ENCODE results near the gene ETS2. TPM values are rescaled to one million over a fixed set of nuclear protein-coding genes. Genes with fewer than 3 reads are reported as not detected.
"Not testable (repeated sequence)": the region's sequence is repeated elsewhere in the genome, so short reads cannot be mapped to it uniquely, and the experiment has no call there.

ETS2 gene
- total and polyA plus RNA-seq, 7 donors = 37.0 to 494 (median 94.5) TPM

DNA sequence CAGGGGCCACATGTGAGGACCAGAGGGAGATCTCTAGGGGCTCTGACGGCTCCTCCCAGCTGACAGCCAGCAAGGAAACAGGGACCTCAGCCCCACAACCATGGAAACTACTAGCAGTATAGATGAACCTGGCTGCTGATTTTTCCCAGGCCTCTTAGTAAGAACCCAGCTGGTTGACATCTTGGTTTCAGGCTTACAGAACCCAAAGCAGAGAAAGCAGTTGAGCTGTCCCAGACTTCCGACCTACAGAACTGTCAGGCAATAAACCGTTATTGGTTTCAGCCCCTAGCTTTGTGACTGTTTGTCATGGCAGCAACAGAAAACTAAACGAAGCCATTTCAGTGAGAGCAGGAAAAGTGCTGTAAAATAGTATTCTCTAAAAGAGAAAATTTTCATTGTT is 36.4 kb downstream of the ETS2 start:
- intact Hi-C loops (cut with DNase I) = no loop called here
- Histone ChIP-seq H3K36me3 (ENCODE audit: insufficient read depth in 1 of 2, low read depth in 1 of 2) (no peaks in the 10 kb centered on the region), H3K4me1 (peaks cover 16% of the 10 kb centered on the region), H3K4me3 (no peak overlapping the region), H3K9me3 (no peaks in the 10 kb centered on the region), H3K27me3 (ENCODE audit: insufficient read depth in 3 of 3, low read length in 2 of 3) (no peaks in the 10 kb centered on the region), H3K27ac (no peak overlapping the region)
- WGBS, 3 donors = 66 to 76% (median 75%) methylated on average over 4 of the region's 4 CpGs
- TF ChIP-seq, protein P1, sequence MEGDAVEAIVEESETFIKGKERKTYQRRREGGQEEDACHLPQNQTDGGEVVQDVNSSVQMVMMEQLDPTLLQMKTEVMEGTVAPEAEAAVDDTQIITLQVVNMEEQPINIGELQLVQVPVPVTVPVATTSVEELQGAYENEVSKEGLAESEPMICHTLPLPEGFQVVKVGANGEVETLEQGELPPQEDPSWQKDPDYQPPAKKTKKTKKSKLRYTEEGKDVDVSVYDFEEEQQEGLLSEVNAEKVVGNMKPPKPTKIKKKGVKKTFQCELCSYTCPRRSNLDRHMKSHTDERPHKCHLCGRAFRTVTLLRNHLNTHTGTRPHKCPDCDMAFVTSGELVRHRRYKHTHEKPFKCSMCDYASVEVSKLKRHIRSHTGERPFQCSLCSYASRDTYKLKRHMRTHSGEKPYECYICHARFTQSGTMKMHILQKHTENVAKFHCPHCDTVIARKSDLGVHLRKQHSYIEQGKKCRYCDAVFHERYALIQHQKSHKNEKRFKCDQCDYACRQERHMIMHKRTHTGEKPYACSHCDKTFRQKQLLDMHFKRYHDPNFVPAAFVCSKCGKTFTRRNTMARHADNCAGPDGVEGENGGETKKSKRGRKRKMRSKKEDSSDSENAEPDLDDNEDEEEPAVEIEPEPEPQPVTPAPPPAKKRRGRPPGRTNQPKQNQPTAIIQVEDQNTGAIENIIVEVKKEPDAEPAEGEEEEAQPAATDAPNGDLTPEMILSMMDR (IDR thresholded peaks at IDR 0.05) = no peak
- DNase-seq = no peak
- ATAC-seq = no peak

GRCh38 chr21:38843379-38843778 is 37.6 kb downstream of the ETS2 start:
- Histone ChIP-seq H3K36me3 (ENCODE audit: insufficient read depth in 1 of 2, low read depth in 1 of 2) (no peaks in the 10 kb centered on the region), H3K4me1 (peaks cover 24% of the 10 kb centered on the region), H3K9me3 (no peaks in the 10 kb centered on the region), H3K27ac (no peak overlapping the region), H3K4me3 (no peak overlapping the region), H3K27me3 (ENCODE audit: insufficient read depth in 3 of 3, low read length in 2 of 3) (no peaks in the 10 kb centered on the region)
- 88 to 96% (median 93%) methylated on average over 5 of the region's 5 CpGs for WGBS, 3 donors
- TF ChIP-seq, protein P1 (IDR thresholded peaks at IDR 0.05) = no peak
- DNase-seq (no peak), ATAC-seq (no peak)
- intact Hi-C loops (cut with DNase I) = no loop called here

GRCh38 chr21:38843806-38844503 is 38.2 kb downstream of the ETS2 start:
- 82 to 89% (median 89%) methylated on average over 4 of the region's 4 CpGs for WGBS, 3 donors
- TF ChIP-seq, protein P1 (IDR thresholded peaks at IDR 0.05) = no peak
- peaks cover 24% of the 10 kb centered on the region for H3K4me1 ChIP-seq
- intact Hi-C loops (cut with DNase I) = no loop called here
- H3K4me3 ChIP-seq = no peak overlapping the region
- ATAC-seq (no peak), DNase-seq (no peak)
- H3K9me3 ChIP-seq = no peaks in the 10 kb centered on the region
- no peak overlapping the region for H3K27ac ChIP-seq
- no peaks in the 10 kb centered on the region for H3K27me3 ChIP-seq (ENCODE audit: insufficient read depth in 3 of 3, low read length in 2 of 3)
- no peaks in the 10 kb centered on the region for H3K36me3 ChIP-seq (ENCODE audit: insufficient read depth in 1 of 2, low read depth in 1 of 2)

DNA sequence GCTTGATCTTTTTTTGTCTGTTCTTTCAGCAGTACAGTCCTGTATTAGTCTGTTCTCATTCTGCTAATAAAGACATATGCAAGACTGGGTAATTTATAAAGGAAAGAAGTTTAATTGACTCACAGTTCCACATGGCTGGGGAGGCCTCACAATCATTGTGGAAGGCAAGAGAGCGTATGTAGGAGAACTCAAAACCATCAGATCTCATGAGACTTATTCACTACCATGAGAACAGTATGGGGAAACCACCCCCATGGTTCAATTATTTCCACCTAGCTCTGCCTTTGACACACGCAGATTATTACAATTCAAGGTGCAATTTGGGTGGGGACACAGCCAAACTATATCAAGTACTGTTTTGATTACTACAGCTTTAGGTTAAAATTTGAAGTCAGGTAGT is 39.6 kb downstream of the ETS2 start:
- H3K27me3 ChIP-seq (ENCODE audit: insufficient read depth in 3 of 3, low read length in 2 of 3); intact Hi-C loops (cut with DNase I); DNase-seq; H3K36me3 ChIP-seq (ENCODE audit: insufficient read depth in 1 of 2, low read depth in 1 of 2); H3K9me3 ChIP-seq; H3K27ac ChIP-seq; H3K4me3 ChIP-seq; ATAC-seq: not testable (repeated sequence)
- 97 to 100% (median 97%) methylated on average over 2 of the region's 2 CpGs for WGBS, 3 donors
- H3K4me1 ChIP-seq = peaks cover 15% of the 10 kb centered on the region

DNA sequence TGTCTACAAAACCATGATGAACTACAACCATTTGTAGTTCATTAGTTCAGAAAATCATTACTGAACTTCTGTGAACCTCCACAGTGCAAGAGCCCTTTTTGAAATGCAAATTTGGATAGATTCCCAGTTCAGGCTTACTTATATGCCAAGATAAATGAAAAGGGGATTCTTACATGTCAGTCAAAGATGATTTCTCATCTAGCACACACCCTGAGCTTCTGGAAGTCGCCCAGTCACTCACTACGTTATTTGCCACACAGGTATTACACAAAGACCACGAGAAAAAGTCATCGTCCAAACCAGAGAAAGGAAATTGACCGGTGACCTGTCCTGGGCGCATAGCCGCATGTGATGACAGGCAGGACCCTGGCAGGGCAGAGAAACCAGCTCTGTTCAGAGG is 41.8 kb downstream of the ETS2 start:
- TF ChIP-seq, protein P1 (IDR thresholded peaks at IDR 0.05) = no peak
- H3K9me3 ChIP-seq = no peaks in the 10 kb centered on the region
- no peaks in the 10 kb centered on the region for H3K36me3 ChIP-seq (ENCODE audit: insufficient read depth in 1 of 2, low read depth in 1 of 2)
- DNase-seq (no peak), ATAC-seq (no peak)
- peak overlapping the region; percentile 53 for H3K27ac ChIP-seq
- no peak overlapping the region for H3K4me3 ChIP-seq
- no peaks in the 10 kb centered on the region for H3K27me3 ChIP-seq (ENCODE audit: insufficient read depth in 3 of 3, low read length in 2 of 3)
- WGBS, 3 donors = 64 to 73% (median 67%) methylated on average over 7 of the region's 7 CpGs
- H3K4me1 ChIP-seq = peaks cover 15% of the 10 kb centered on the region
- intact Hi-C loops (cut with DNase I) = no loop called here
